LNCAP (cell line): Measurements from ENCODE around the gene ZCCHC10.

Source experiments
- CTCF ChIP-seq: fragments of 450-650 bp; IDR thresholded peaks from 2 replicates; pipeline ENCODE4 v1.5.1; 2017; ENCODE audit warnings: mild to moderate bottlenecking

The ZCCHC10 gene

GRCh38 chr5:133006653-133007052 is 19.7 kb downstream of the ZCCHC10 start:
- TF ChIP-seq CTCF, result no peak

GRCh38 chr5:132999246-132999645 is 27.1 kb downstream of the ZCCHC10 start:
- no peak for TF ChIP-seq CTCF

- TF ChIP-seq CTCF, result no peak
These were observed 27.8 kb downstream of the ZCCHC10 start for GRCh38 chr5:132998556-132998955.

- TF ChIP-seq CTCF, result no peak
These were observed 30.0 kb downstream of the ZCCHC10 start for GRCh38 chr5:132996307-132996706.

GRCh38 chr5:132987531-132988408 is 38.6 kb downstream of the ZCCHC10 start:
- TF ChIP-seq CTCF, result no peak

- no peak for TF ChIP-seq CTCF
These were observed 45.1 kb downstream of the ZCCHC10 start for GRCh38 chr5:132981288-132981687.

- TF ChIP-seq CTCF, result no peak
These were observed 46.4 kb downstream of the ZCCHC10 start for GRCh38 chr5:132979976-132980375.
